H9 (cell line): ENCODE data around the gene TMEM123. TPM values are rescaled to one million over a fixed set of nuclear protein-coding genes. Genes with fewer than 3 reads are reported as not detected.

Experiments
- DNase-seq: peaks from one replicate; pipeline ENCODE4 v3.0.0-alpha.2; 2017
- H2AFZ ChIP-seq: one replicate; pipeline ENCODE4 v1.6.1; 2013; ENCODE audit warnings: mild to moderate bottlenecking, low read length, control low read depth, moderate library complexity
- H2AK5ac ChIP-seq: 2 replicates; pipeline ENCODE4 v1.6.1; 2013; ENCODE audit warnings: low read length, control low read depth, mixed read lengths; ENCODE audit not compliant: insufficient read length
- H2BK120ac ChIP-seq: one replicate; pipeline ENCODE4 v1.6.1; 2013; ENCODE audit warnings: low read depth, mild to moderate bottlenecking, low read length, control low read depth, inconsistent platforms; ENCODE audit not compliant: poor library complexity, severe bottlenecking
- H2BK12ac ChIP-seq: 2 replicates; pipeline ENCODE4 v1.6.1; 2013; ENCODE audit warnings: low read length, control low read depth, mixed read lengths, low read depth; ENCODE audit not compliant: insufficient read length
- H2BK15ac ChIP-seq: 2 replicates; pipeline ENCODE4 v1.6.1; 2013; ENCODE audit warnings: low read depth, low read length, control low read depth
- H2BK20ac ChIP-seq: one replicate; pipeline ENCODE4 v1.6.1; 2013; ENCODE audit warnings: low read depth, mild to moderate bottlenecking, low read length, control low read depth, inconsistent platforms; ENCODE audit not compliant: poor library complexity, severe bottlenecking
- H2BK5ac ChIP-seq: 2 replicates; pipeline ENCODE4 v1.6.1; 2013; ENCODE audit warnings: low read length, control low read depth, mixed read lengths; ENCODE audit not compliant: insufficient read length
- H3K14ac ChIP-seq: 2 replicates; pipeline ENCODE4 v1.6.1; 2013; ENCODE audit warnings: low read length, control low read depth; ENCODE audit not compliant: insufficient read depth
- H3K18ac ChIP-seq: 2 replicates; pipeline ENCODE4 v1.6.1; 2013; ENCODE audit warnings: low read depth, mild to moderate bottlenecking, mixed read lengths, low read length, control low read depth; ENCODE audit not compliant: insufficient read length
- H3K23ac ChIP-seq: 2 replicates; pipeline ENCODE4 v1.6.1; 2013; ENCODE audit warnings: low read length, control low read depth, mixed read lengths, low read depth; ENCODE audit not compliant: insufficient read length
- H3K23me2 ChIP-seq: 2 replicates; pipeline ENCODE4 v1.6.1; 2013; ENCODE audit warnings: low read depth, mild to moderate bottlenecking, mixed read lengths, low read length, control low read depth; ENCODE audit not compliant: insufficient read length, poor library complexity, severe bottlenecking
- H3K27ac ChIP-seq: 2 replicates; pipeline ENCODE4 v1.5.1; 2013; ENCODE audit warnings: low read length, control low read depth, mixed read lengths, low read depth; ENCODE audit not compliant: insufficient read length
- H3K27me3 ChIP-seq: 2 replicates; pipeline ENCODE4 v1.6.1; 2013; ENCODE audit warnings: low read length, control low read depth, inconsistent platforms; ENCODE audit not compliant: insufficient read depth
- H3K4ac ChIP-seq: 2 replicates; pipeline ENCODE4 v1.6.1; 2013; ENCODE audit warnings: low read depth, mild to moderate bottlenecking, control low read depth, inconsistent platforms, low read length, moderate library complexity
- H3K4me1 ChIP-seq: 2 replicates; pipeline ENCODE4 v1.6.1; 2013; ENCODE audit warnings: low read length, control low read depth, inconsistent platforms; ENCODE audit not compliant: insufficient read depth
- H3K4me2 ChIP-seq: 2 replicates; pipeline ENCODE4 v1.6.1; 2013; ENCODE audit warnings: low read length, control low read depth, mixed read lengths; ENCODE audit not compliant: insufficient read length, insufficient read depth
- H3K56ac ChIP-seq: 2 replicates; pipeline ENCODE4 v1.6.1; 2013; ENCODE audit warnings: low read depth, mild to moderate bottlenecking, mixed read lengths, low read length, control low read depth; ENCODE audit not compliant: insufficient read length
- H3K79me1 ChIP-seq: 2 replicates; pipeline ENCODE4 v1.6.1; 2013; ENCODE audit warnings: low read depth, mild to moderate bottlenecking, moderate library complexity, low read length, control low read depth, inconsistent platforms; ENCODE audit not compliant: insufficient read depth, poor library complexity, severe bottlenecking
- H3K79me2 ChIP-seq: 2 replicates; pipeline ENCODE4 v1.6.1; 2013; ENCODE audit warnings: low read length, control low read depth, inconsistent platforms; ENCODE audit not compliant: insufficient read depth
- H3K9ac ChIP-seq: 2 replicates; pipeline ENCODE4 v1.6.1; 2013; ENCODE audit warnings: low read length, control low read depth, mixed read lengths; ENCODE audit not compliant: insufficient read length; ENCODE audit errors: extremely low read depth
- H3K9me3 ChIP-seq: one replicate; pipeline ENCODE4 v1.6.1; 2013; ENCODE audit warnings: low read depth, low read length, inconsistent platforms; ENCODE audit not compliant: control insufficient read depth
- H3T11ph ChIP-seq: one replicate; pipeline ENCODE4 v1.6.1; 2013; ENCODE audit warnings: mild to moderate bottlenecking, low read length, control low read depth, inconsistent platforms
- H4K20me1 ChIP-seq: one replicate; pipeline ENCODE4 v1.6.1; 2013; ENCODE audit not compliant: control insufficient read depth, insufficient read length, insufficient read depth
- H4K5ac ChIP-seq: 2 replicates; pipeline ENCODE4 v1.6.1; 2013; ENCODE audit warnings: low read depth, mild to moderate bottlenecking, mixed read lengths, low read length, control low read depth; ENCODE audit not compliant: insufficient read length
- H4K8ac ChIP-seq: replicated peaks from 2 replicates; pipeline ENCODE4 v1.6.1; 2013; ENCODE audit warnings: low read length, control low read depth, mixed read lengths, low read depth; ENCODE audit not compliant: insufficient read length
- H4K91ac ChIP-seq: 2 replicates; pipeline ENCODE4 v1.6.1; 2013; ENCODE audit warnings: low read depth, mild to moderate bottlenecking, moderate library complexity, mixed read lengths, low read length, control low read depth; ENCODE audit not compliant: insufficient read length
- H3K27ac Mint-ChIP-seq, 3 experiments: 2 replicates in 2 of 3; 3 replicates in 1 of 3; pipeline ENCODE4 v1.8.0; 2020 to 2021; ENCODE audit warnings: mixed read lengths in 3 of 3, mild to moderate bottlenecking in 1 of 3, moderate library complexity in 1 of 3
- H3K27me3 Mint-ChIP-seq: 2 replicates; pipeline ENCODE4 v1.8.0; 2021; ENCODE audit warnings: low read depth, mild to moderate bottlenecking, moderate library complexity, mixed read lengths
- H3K36me3 Mint-ChIP-seq, 3 experiments: 2 replicates in 2 of 3; 3 replicates in 1 of 3; pipeline ENCODE4 v1.8.0; 2020 to 2021; ENCODE audit warnings: low read depth in 3 of 3, mixed read lengths in 3 of 3; ENCODE audit not compliant: insufficient read depth in 1 of 3
- H3K4me1 Mint-ChIP-seq, 2 experiments: 2 replicates each; pipeline ENCODE4 v1.8.0; 2020; ENCODE audit warnings: mixed read lengths in 2 of 2
- H3K4me3 Mint-ChIP-seq, 2 experiments: 2 replicates in 1 of 2; 3 replicates in 1 of 2; pipeline ENCODE4 v1.8.0; 2020 to 2021; ENCODE audit warnings: mild to moderate bottlenecking in 2 of 2, mixed read lengths in 2 of 2, moderate library complexity in 1 of 2
- H3K9me3 Mint-ChIP-seq, 2 experiments: 2 replicates in 1 of 2; 3 replicates in 1 of 2; pipeline ENCODE4 v1.8.0; 2020; ENCODE audit warnings: mild to moderate bottlenecking in 2 of 2, mixed read lengths in 2 of 2, moderate library complexity in 1 of 2
- CTCF ChIP-seq: fragments of 200-600 bp; sonication (generic); conservative IDR thresholded peaks from 3 replicates; pipeline ENCODE4 v1.8.0; 2021; ENCODE audit warnings: antibody characterized with exemption, mild to moderate bottlenecking
- WGBS: extraction: QIAGEN DNeasy Blood & Tissue Kit; methylation state at CpG from one replicate; pipeline ENCODE4 v1.1.7; 2013; ENCODE audit warnings: missing lambda C conversion rate, low lambda C conversion rate, mixed read lengths; ENCODE audit not compliant: insufficient read length; ENCODE audit errors: extremely low coverage; 5-methylcytosine and 5-hydroxymethylcytosine counted together
- total RNA-seq: library from RNA; stranded (reverse); gene quantifications from 2 replicates; pipeline ENCODE4 v1.2.1, GENCODE V29; 2021

TMEM123 gene
- total RNA-seq, 1 experiment from 2014 or later: 76.7 TPM

GRCh38 chr11:102427068-102427467 is 25.5 kb downstream of the TMEM123 start:
- H3K4me3 Mint-ChIP-seq: no peak overlapping the region
- Histone ChIP-seq H3K4ac (no peak overlapping the region), H2AK5ac (no peak overlapping the region), H2BK15ac (no peak overlapping the region), H3K27ac (no peak overlapping the region), H3K79me2 (no peaks in the 10 kb centered on the region), H3T11ph (no peak overlapping the region), H2AFZ (no peak overlapping the region), H3K4me2 (no peak overlapping the region), H3K14ac (no peak overlapping the region), H3K18ac (no peak overlapping the region), H4K8ac (no peak overlapping the region), H4K5ac (no peak overlapping the region), H3K23ac (no peak overlapping the region), H3K27me3 (no peaks in the 10 kb centered on the region), H4K91ac (no peak overlapping the region), H2BK5ac (no peak overlapping the region), H3K56ac (no peak overlapping the region), H2BK12ac (no peak overlapping the region), H2BK20ac (no peak overlapping the region), H3K79me1 (no peaks in the 10 kb centered on the region), H3K9ac (no peak overlapping the region), H3K4me1 (peaks cover 4% of the 10 kb centered on the region; the same call in 1 of the 2 replicates), H3K9me3 (no peaks in the 10 kb centered on the region), H2BK120ac (no peak overlapping the region), H4K20me1 (no peaks in the 10 kb centered on the region), H3K23me2 (no peaks in the 10 kb centered on the region)
- H3K27ac Mint-ChIP-seq: peak overlapping the region in 2 of 3 experiments; percentile 62 to 86; a peak in 3 of 7 replicates
- H3K27me3 Mint-ChIP-seq: 0 out of 2 replicates have a peak, but pooled peaks cover under 1% of the 10 kb centered on the region
- WGBS: no CpG with 5 or more reads among the region's 1 CpG
- H3K36me3 Mint-ChIP-seq: peaks cover 12 to 20% (median 12%) of the 10 kb centered on the region in 3 experiments
- no peak for DNase-seq
- H3K9me3 Mint-ChIP-seq: peaks cover 4 to 9% of the 10 kb centered on the region in 2 experiments
- H3K4me1 Mint-ChIP-seq: peaks cover 11 to 17% of the 10 kb centered on the region in 2 experiments
- no peak for TF ChIP-seq CTCF
